NAMALWA (cell line): ENCODE measurements around the gene CREB5.

ENCODE experiments used
- DNase-seq: peaks from one replicate; pipeline ENCODE4 v3.0.0-alpha.2; 2015; ENCODE audit warnings: low spot score

CREB5 gene

GRCh38 chr7:28747854-28748253 lies 335.5 kb downstream of the CREB5 start:
- no peak for DNase-seq

GRCh38 chr7:28748346-28748745 lies 336.0 kb downstream of the CREB5 start:
- no peak for DNase-seq

- no peak for DNase-seq
Measured at GRCh38 chr7:28748933-28749584, 336.7 kb downstream of the CREB5 start.

- DNase-seq, result no peak
Measured at GRCh38 chr7:28749638-28750037, 337.3 kb downstream of the CREB5 start.

GRCh38 chr7:28750981-28751380 lies 338.7 kb downstream of the CREB5 start:
- no peak for DNase-seq

GRCh38 chr7:28753613-28754012 lies 341.3 kb downstream of the CREB5 start:
- DNase-seq, result no peak

GRCh38 chr7:28754027-28754426 lies 341.7 kb downstream of the CREB5 start:
- peak; percentile 37 for DNase-seq

- no peak for DNase-seq
Measured at GRCh38 chr7:28754447-28754846, 342.1 kb downstream of the CREB5 start.

GRCh38 chr7:28755255-28755654 lies 342.9 kb downstream of the CREB5 start:
- DNase-seq, result no peak

GRCh38 chr7:28758186-28758585 lies 345.9 kb downstream of the CREB5 start:
- no peak for DNase-seq

GRCh38 chr7:28759475-28759971 lies 347.2 kb downstream of the CREB5 start:
- DNase-seq, result no peak

- DNase-seq, result no peak
Measured at GRCh38 chr7:28761505-28761904, 349.2 kb downstream of the CREB5 start.

GRCh38 chr7:28762651-28763050 lies 350.3 kb downstream of the CREB5 start:
- DNase-seq, result no peak

- DNase-seq, result no peak
Measured at GRCh38 chr7:28766359-28766758, 354.0 kb downstream of the CREB5 start.

- no peak for DNase-seq
Measured at GRCh38 chr7:28767356-28767755, 355.0 kb downstream of the CREB5 start.

- DNase-seq, result no peak
Measured at GRCh38 chr7:28768577-28769147, 356.3 kb downstream of the CREB5 start.

- DNase-seq, result no peak
Measured at GRCh38 chr7:28771906-28772622, 359.7 kb downstream of the CREB5 start.

GRCh38 chr7:28773423-28774145 lies 361.3 kb downstream of the CREB5 start:
- DNase-seq, result no peak

GRCh38 chr7:28774261-28774988 lies 362.1 kb downstream of the CREB5 start:
- DNase-seq, result no peak

GRCh38 chr7:28776463-28777157 lies 364.3 kb downstream of the CREB5 start:
- DNase-seq, result no peak

- no peak for DNase-seq
Measured at GRCh38 chr7:28778786-28779185, 366.5 kb downstream of the CREB5 start.
